Endodermal cell (in vitro differentiated cells): ENCODE results near the gene LRIT3. TPM values are rescaled to one million over a fixed set of nuclear protein-coding genes. Genes with fewer than 3 reads are reported as not detected.

Experiments
- DNase-seq: peaks from one replicate; pipeline ENCODE4 v3.0.0-alpha.2; 2017
- H3K27ac ChIP-seq: 2 replicates; pipeline ENCODE4 v1.5.1; 2013; ENCODE audit warnings: mild to moderate bottlenecking, low read depth, low read length, moderate library complexity
- H3K27me3 ChIP-seq: 2 replicates; pipeline ENCODE4 v1.6.1; 2013; ENCODE audit warnings: mild to moderate bottlenecking, low read length, moderate library complexity; ENCODE audit not compliant: insufficient read depth, control insufficient read depth, poor library complexity, severe bottlenecking
- H3K36me3 ChIP-seq: 2 replicates; pipeline ENCODE4 v1.7.0; 2013; ENCODE audit warnings: mild to moderate bottlenecking, low read length, moderate library complexity; ENCODE audit not compliant: control insufficient read depth, insufficient read depth
- H3K4me1 ChIP-seq: one replicate; pipeline ENCODE4 v1.7.0; 2013; ENCODE audit warnings: low read length; ENCODE audit not compliant: control insufficient read depth, insufficient read depth
- H3K4me3 ChIP-seq: 2 replicates; pipeline ENCODE4 v1.5.1; 2013; ENCODE audit warnings: mild to moderate bottlenecking, low read length, moderate library complexity
- H3K9ac ChIP-seq: 2 replicates; pipeline ENCODE4 v1.6.1; 2013; ENCODE audit warnings: mild to moderate bottlenecking, low read length, moderate library complexity; ENCODE audit not compliant: poor library complexity, severe bottlenecking; ENCODE audit errors: extremely low read depth
- H3K9me3 ChIP-seq: 2 replicates; pipeline ENCODE4 v1.6.1; 2013; ENCODE audit warnings: mild to moderate bottlenecking, low read length, moderate library complexity; ENCODE audit not compliant: control insufficient read depth
- H3K27ac Mint-ChIP-seq: 2 replicates; pipeline ENCODE4 v1.8.0; 2020; ENCODE audit warnings: mixed read lengths
- H3K27me3 Mint-ChIP-seq: 2 replicates; pipeline ENCODE4 v1.8.0; 2021; ENCODE audit warnings: mild to moderate bottlenecking, mixed read lengths; ENCODE audit not compliant: insufficient read depth
- H3K36me3 Mint-ChIP-seq: 2 replicates; pipeline ENCODE4 v1.8.0; 2020; ENCODE audit warnings: low read depth, mixed read lengths
- H3K4me1 Mint-ChIP-seq: 2 replicates; pipeline ENCODE4 v1.8.0; 2020; ENCODE audit warnings: mixed read lengths
- H3K4me3 Mint-ChIP-seq: 2 replicates; pipeline ENCODE4 v1.8.0; 2020; ENCODE audit warnings: mild to moderate bottlenecking, moderate library complexity, mixed read lengths
- H3K9me3 Mint-ChIP-seq: 2 replicates; pipeline ENCODE4 v1.8.0; 2020; ENCODE audit warnings: mild to moderate bottlenecking, mixed read lengths
- WGBS, 2 experiments: methylation state at CpG; one replicate each; pipeline versions ENCODE4 v1.1.5 to v1.1.7; 2013; ENCODE audit warnings: missing lambda C conversion rate in 2 of 2, mixed read lengths in 1 of 2; ENCODE audit not compliant: insufficient coverage in 1 of 2, insufficient read length in 1 of 2; 5-methylcytosine and 5-hydroxymethylcytosine counted together
- total RNA-seq, 2 donors: library from RNA; stranded (reverse); fragmentation: NEBNext Ultra II Directional in 1 of 2; extraction: Animal tissue kit (Norgen Biotek cat#: 25700) in 1 of 2; gene quantifications; 2 replicates in 1 of 2; 3 replicates in 1 of 2; pipeline ENCODE4 v1.2.1, GENCODE V29; 2021
- TF ChIP-seq, protein P1 (sequence below): fragments of 200-600 bp; sonication (generic); conservative IDR thresholded peaks from 2 replicates; pipeline ENCODE4 v1.5.0; 2021; ENCODE audit warnings: antibody characterized with exemption, mild to moderate bottlenecking

LRIT3 gene
- total RNA-seq, 2 donors from 2014 or later = 1.5 to 3.1 TPM

DNA sequence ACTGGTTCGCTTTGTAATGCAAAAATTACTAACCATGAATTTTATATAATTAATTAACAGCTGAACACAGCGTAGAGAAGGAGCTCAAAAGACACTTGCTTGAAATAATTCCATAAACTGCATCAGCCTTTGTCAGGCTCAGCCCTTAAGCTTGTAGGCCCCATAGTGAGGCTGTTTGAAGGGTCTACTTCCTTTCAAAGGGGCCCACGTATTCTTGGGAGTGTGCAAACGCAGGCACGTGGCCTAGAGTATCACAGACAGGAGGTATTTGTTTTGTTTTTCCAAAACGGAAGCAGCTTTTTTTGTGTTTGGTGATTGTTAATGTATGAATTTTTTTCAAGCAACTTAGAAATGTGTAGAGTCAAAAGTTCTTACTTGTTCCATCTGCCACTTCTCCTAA lies 39.2 kb downstream of the LRIT3 start:
- Mint-ChIP-seq H3K4me3 (no peak overlapping the region), H3K27ac (no peak overlapping the region), H3K36me3 (no peaks in the 10 kb centered on the region), H3K4me1 (no peaks in the 10 kb centered on the region), H3K27me3 (no peaks in the 10 kb centered on the region), H3K9me3 (no peaks in the 10 kb centered on the region)
- Histone ChIP-seq H3K9me3 (no peaks in the 10 kb centered on the region), H3K9ac (no peak overlapping the region), H3K27ac (no peak overlapping the region), H3K27me3 (no peaks in the 10 kb centered on the region), H3K4me3 (no peak overlapping the region), H3K36me3 (no peaks in the 10 kb centered on the region), H3K4me1 (no peaks in the 10 kb centered on the region)
- 87 to 100% methylated on average over 1 to 6 of the region's 6 CpGs for WGBS, 2 experiments
- no peak for DNase-seq
- TF ChIP-seq, protein P1, sequence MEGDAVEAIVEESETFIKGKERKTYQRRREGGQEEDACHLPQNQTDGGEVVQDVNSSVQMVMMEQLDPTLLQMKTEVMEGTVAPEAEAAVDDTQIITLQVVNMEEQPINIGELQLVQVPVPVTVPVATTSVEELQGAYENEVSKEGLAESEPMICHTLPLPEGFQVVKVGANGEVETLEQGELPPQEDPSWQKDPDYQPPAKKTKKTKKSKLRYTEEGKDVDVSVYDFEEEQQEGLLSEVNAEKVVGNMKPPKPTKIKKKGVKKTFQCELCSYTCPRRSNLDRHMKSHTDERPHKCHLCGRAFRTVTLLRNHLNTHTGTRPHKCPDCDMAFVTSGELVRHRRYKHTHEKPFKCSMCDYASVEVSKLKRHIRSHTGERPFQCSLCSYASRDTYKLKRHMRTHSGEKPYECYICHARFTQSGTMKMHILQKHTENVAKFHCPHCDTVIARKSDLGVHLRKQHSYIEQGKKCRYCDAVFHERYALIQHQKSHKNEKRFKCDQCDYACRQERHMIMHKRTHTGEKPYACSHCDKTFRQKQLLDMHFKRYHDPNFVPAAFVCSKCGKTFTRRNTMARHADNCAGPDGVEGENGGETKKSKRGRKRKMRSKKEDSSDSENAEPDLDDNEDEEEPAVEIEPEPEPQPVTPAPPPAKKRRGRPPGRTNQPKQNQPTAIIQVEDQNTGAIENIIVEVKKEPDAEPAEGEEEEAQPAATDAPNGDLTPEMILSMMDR = no peak

DNA sequence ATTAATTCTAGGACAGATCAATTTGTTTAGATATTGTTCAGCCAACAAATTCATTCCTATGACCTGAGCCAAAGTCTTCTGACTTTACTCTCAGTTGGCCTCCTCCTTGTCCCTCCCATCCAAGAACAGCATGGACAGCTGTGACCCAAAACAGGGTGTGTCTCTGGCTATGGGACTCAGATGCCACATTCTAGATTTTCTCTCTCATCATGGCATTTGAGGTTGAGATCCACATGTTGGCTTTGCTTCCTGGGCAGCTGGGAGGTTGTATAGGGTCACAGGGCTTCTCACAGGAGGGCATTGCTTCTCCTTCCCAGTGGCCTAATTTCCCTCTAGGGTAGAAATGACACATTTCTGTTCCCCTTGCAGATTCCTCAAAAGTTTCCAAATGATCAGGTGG lies 42.2 kb downstream of the LRIT3 start:
- no peaks in the 10 kb centered on the region for H3K27me3 ChIP-seq
- DNase-seq = no peak
- TF ChIP-seq, protein P1 = no peak
- Mint-ChIP-seq H3K4me3 (no peak overlapping the region), H3K36me3 (no peaks in the 10 kb centered on the region), H3K27ac (no peak overlapping the region), H3K9me3 (no peaks in the 10 kb centered on the region), H3K4me1 (no peaks in the 10 kb centered on the region), H3K27me3 (no peaks in the 10 kb centered on the region)
- no peak overlapping the region for H3K9ac ChIP-seq
- H3K4me1 ChIP-seq = no peaks in the 10 kb centered on the region
- no peak overlapping the region for H3K4me3 ChIP-seq
- H3K27ac ChIP-seq = no peak overlapping the region
- H3K9me3 ChIP-seq = no peaks in the 10 kb centered on the region
- no peaks in the 10 kb centered on the region for H3K36me3 ChIP-seq

DNA sequence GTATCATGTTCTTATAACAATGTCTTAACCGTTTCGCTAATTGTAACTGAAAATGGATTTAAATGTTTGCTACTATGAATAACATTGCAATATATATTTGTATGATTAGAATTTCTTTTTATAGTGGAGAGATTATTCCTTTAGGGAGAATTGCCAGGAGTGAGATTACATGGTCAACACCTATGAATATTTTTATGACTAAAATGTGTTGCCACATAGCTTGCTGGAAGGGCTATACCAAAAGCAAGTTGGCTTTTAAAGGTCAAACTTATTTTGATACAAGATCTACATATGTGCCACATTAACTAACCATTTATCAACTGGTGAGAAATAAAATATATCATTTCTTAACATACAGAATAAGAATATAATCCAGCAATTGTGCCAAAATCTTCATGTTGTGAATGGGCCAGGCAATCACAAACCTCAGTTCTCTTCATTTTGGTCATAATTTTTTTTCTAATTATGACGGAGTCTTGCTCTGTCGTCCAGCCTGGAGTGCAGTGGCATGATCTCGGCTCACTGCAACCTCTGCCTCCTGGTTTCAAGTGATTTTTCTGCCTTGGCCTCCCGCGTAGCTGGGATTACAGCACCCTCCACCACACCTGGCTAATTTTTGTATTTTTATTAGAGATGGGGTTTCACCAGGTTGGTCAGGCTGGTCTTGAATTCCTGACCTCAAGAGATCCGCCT lies 54.8 kb downstream of the LRIT3 start:
- WGBS, 2 experiments = 90 to 92% methylated on average over 6 of the region's 8 CpGs
- Mint-ChIP-seq H3K36me3 (no peaks in the 10 kb centered on the region), H3K27ac (no peak overlapping the region), H3K4me3 (no peak overlapping the region), H3K4me1 (no peaks in the 10 kb centered on the region), H3K27me3 (no peaks in the 10 kb centered on the region), H3K9me3 (peaks cover 48% of the 10 kb centered on the region)
- Histone ChIP-seq H3K9me3 (peaks cover 12% of the 10 kb centered on the region), H3K27me3 (no peaks in the 10 kb centered on the region), H3K4me3 (no peak overlapping the region), H3K4me1 (no peaks in the 10 kb centered on the region), H3K9ac (no peak overlapping the region), H3K36me3 (no peaks in the 10 kb centered on the region), H3K27ac (no peak overlapping the region)
- TF ChIP-seq, protein P1 = no peak
- DNase-seq = no peak
